GM21619 (cell line): ENCODE data around the gene COMMD9.

ENCODE experiments used
- ATAC-seq: cut with Tn5 transposase; IDR thresholded peaks from one replicate; pipeline ENCODE4 v1.9.1; 2021; ENCODE audit not compliant: unreplicated experiment

Gene COMMD9

DNA sequence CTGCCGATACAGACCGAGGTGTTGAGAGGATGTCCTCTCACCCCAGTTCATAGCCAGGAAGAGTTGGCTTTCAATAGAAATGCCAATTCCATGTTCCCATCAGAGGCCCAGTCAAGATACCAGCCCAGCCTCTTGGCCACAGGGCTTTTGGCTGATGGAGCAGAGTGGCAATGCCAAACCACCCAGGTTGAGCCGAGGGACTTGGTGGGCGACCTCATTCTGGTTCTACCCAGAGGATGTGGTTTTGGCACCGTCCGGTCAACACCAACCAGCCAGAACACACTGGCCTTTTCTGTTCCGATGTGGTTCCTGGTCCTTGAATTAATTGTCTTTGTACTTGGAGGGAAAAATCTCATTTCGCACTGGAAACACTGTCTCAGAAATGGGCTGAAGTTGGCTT is 60.5 kb downstream of the COMMD9 start:
- no peak for ATAC-seq

DNA sequence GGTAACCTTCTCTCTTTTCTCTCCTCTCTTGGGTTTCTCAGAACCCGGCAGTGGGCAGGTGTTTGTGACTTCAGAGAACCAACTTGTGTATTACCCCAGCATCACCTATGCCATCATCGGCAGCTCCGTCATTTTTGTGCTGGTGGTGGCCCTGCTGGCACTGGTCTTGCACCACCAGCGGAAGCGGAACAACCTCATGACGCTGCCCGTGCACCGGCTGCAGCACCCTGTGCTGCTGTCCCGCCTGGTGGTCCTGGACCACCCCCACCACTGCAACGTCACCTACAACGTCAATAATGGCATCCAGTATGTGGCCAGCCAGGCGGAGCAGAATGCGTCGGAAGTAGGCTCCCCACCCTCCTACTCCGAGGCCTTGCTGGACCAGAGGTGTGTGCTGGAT is 62.2 kb downstream of the COMMD9 start:
- ATAC-seq: no peak

DNA sequence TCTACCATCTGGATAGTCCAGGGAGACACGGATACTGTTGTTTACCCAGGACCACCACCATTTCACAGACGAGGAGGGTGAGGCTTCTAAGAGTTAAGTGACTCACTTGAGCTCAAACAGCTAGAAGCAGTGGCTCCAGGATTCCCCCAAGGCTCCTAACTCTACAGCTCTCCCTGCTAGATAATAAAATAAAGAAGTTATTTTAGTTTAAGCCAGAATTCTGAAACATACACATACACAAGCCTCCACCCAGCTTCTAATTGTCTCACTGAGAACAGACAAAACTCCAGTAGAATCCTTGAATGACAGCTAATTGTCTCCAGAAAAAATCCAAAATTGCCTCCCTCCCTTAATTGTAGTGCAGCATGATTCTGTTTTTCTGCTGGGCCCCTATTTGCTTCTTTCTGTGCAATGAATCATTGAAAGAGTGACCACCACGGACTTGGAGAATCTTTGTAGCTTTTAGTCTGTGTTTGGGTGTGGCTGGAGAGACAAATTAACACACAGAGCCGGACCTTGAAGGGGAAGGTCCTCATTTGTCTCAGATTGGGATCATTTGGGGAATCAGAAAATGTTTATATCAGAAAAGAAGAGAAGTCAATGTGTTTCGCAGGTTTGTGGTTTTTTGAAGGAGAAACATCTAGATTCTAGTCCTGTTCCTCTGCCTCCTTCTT is 64.9 kb downstream of the COMMD9 start:
- no peak for ATAC-seq

DNA sequence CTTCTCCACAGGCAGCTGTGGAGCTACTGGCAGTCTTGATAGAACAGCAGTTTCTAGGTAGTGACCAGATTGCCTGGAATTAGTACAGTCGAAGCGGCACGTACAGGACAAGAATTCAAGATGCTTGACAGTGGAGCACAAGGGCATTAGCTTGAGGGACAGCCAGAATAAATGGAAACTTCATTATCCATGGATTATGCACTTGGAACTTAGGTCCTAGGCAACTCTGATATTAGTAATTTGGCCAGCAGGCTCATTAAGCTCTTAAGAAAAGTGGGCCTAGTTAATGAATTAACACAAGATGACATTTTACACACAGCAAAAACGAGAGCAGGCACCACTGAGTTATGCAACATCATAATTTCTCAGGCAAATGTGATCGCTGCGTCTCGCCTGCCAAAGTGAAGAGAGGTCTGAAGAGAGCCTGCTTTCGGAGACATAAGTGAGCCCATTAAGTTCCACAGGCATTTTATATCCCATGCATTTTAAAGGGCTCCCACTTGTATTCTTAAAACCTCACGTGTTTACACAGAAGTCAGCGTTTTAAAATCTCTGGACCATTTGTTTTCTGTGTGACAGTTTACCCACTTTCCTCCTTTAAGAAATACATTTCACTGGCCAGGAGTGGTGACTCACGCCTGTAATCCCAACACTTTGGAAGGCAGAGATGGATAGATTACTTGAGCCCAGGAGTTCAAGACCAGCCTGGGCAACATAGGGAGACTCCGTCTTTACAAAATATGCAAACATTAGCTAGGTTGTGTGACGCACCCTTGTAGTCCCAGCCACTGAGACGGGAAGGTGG is 66.2 kb downstream of the COMMD9 start:
- no peak for ATAC-seq
